Stimulated activated CD4-positive, alpha-beta T cell treated with anti-CD3 and anti-CD28 coated beads, Interleukin-4, amount 100 ng/mL, for 24 hours (primary cell): Measurements from ENCODE around the gene FMN2.

ENCODE experiments used
- DNase-seq: peaks from one replicate; pipeline ENCODE4 v3.0.0-alpha.2; 2020

Gene FMN2

GRCh38 chr1:240501115-240501514 is 409.4 kb downstream of the FMN2 start:
- no peak for DNase-seq

- DNase-seq: no peak
These were observed 411.4 kb downstream of the FMN2 start for GRCh38 chr1:240503036-240503435.

GRCh38 chr1:240503558-240503957 is 411.9 kb downstream of the FMN2 start:
- DNase-seq: no peak

- DNase-seq: no peak
These were observed 414.5 kb downstream of the FMN2 start for GRCh38 chr1:240506176-240506575.

- DNase-seq: no peak
These were observed 416.5 kb downstream of the FMN2 start for GRCh38 chr1:240508201-240508600.

- no peak for DNase-seq
These were observed 417.3 kb downstream of the FMN2 start for GRCh38 chr1:240508950-240509349.

- no peak for DNase-seq
These were observed 420.1 kb downstream of the FMN2 start for GRCh38 chr1:240511789-240512188.

GRCh38 chr1:240515505-240515904 is 423.8 kb downstream of the FMN2 start:
- DNase-seq: no peak

GRCh38 chr1:240516069-240516468 is 424.4 kb downstream of the FMN2 start:
- no peak for DNase-seq

- DNase-seq: no peak
These were observed 426.2 kb downstream of the FMN2 start for GRCh38 chr1:240517891-240518290.

- DNase-seq: no peak
These were observed 430.6 kb downstream of the FMN2 start for GRCh38 chr1:240522122-240522822.

- no peak for DNase-seq
These were observed 432.8 kb downstream of the FMN2 start for GRCh38 chr1:240524356-240525069.
